T-helper 1 cell treated with Interleukin-12 subunit alpha and Interleukin-12 subunit beta and Interleukin-4 antibody, amounts not matched to agents 30 ng/mL and 1 ng/mL, for 36 hours (primary cell): Measurements from ENCODE around the gene MYZAP. TPM values are rescaled to one million over a fixed set of nuclear protein-coding genes. Genes with fewer than 3 reads are reported as not detected.

ENCODE experiments used
- total RNA-seq: library from RNA; stranded (reverse); gene quantifications from 2 replicates; pipeline ENCODE4 v1.2.3, GENCODE V29; 2022

MYZAP gene
- total RNA-seq, 1 donor from 2014 or later = not detected

Other genes with a start within 250 kb of the MYZAP start
- gene CGNL1, start 215.4 kb upstream of the MYZAP start, total RNA-seq = not detected in 2 replicates
- 48.4 and 54.3 TPM in 2 replicates for gene POLR2M, start 114.8 kb downstream of the MYZAP start, total RNA-seq